Measurements from ENCODE around the gene RAB37. TPM values are rescaled to one million over a fixed set of nuclear protein-coding genes. Genes with fewer than 3 reads are reported as not detected.

The RAB37 gene
- total RNA-seq, result 0.14 TPM in 1 of 2 replicates, not detected in the other

- H3K4me3 ChIP-seq (ENCODE audit: low read depth, low read length), result peak within 1 kb of the TSS; percentile 35
- peak; percentile 46 for TF ChIP-seq CTCF (conservative IDR thresholded peaks at IDR 0.05; ENCODE audit: low read depth, low read length)
- DNase-seq (ENCODE audit: low read depth), result no peak
These were observed at the start of gene RAB37 for GRCh38 chr17:74736513-74737298. RAB37 (plus strand) TSS chr17:74737256; CDS start chr17:74737273, 17 bp downstream.

DNA sequence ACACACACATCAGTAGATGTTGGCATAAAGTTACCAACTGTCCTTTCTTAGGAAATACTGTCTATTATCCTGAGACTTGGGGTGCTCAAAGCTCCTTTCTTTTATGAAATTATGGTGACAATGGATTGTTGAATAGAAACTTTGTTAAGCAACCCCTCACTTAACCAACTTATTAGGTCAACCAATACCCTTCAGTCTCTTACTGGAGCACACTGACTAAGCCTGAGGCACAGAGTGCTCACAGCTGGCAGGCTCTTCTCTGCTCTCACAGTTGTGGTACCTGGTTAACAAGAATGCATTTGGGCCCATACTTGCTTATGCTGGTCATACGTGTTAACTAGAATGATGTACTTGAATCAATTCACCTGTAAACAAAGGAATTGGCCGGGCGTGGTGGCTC, 49.2 kb upstream of the RAB37 start:
- no peak for TF ChIP-seq CTCF (conservative IDR thresholded peaks at IDR 0.05; ENCODE audit: low read depth, low read length)
- H3K4me3 ChIP-seq (ENCODE audit: low read depth, low read length), result no peak overlapping the region
- no peak for DNase-seq (ENCODE audit: low read depth)

GRCh38 chr17:74690409-74690825, 46.6 kb upstream of the RAB37 start:
- H3K4me3 ChIP-seq (ENCODE audit: low read depth, low read length), result no peak overlapping the region
- no peak for TF ChIP-seq CTCF (conservative IDR thresholded peaks at IDR 0.05; ENCODE audit: low read depth, low read length)
- DNase-seq (ENCODE audit: low read depth), result no peak

DNA sequence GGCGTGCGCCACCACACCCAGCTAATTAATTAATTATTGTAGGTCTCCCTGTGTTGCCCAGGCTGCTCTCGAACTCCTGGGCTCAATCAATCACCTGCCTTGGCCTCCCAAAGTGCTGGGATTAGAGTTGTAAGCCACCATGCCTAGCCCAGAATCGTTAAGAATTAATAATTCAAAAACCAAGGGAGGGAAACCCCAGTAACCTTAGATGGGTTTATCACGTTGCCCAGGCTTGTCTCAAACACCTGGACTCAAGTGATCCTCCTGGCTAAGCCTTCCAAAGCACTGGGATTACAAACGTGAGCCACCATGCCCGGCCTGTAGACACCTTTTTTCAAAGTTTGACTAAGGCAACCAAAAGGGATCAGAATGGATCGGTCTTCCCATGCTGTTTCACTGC, 45.9 kb upstream of the RAB37 start:
- no peak overlapping the region for H3K4me3 ChIP-seq (ENCODE audit: low read depth, low read length)
- no peak for TF ChIP-seq CTCF (conservative IDR thresholded peaks at IDR 0.05; ENCODE audit: low read depth, low read length)
- DNase-seq (ENCODE audit: low read depth), result no peak

DNA sequence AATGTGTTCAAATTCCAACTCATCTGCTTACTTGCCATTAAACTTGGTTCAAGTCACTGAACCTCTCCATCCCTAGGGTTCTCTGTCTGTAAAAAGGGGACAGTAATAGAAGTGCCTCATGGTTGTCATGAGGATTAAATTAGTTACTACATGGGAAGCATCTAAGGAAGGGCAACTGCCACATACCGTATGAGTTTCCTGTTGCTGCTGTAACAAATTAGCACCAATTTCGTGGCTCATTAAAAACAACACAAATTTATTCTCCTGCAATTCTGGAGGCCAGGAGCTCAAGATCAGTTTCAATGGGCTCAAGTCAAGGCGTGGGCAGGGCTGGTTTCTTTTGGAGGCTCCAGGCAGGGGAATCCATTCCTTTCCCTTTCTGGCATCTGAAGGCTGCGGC, 43.0 kb upstream of the RAB37 start:
- no peak overlapping the region for H3K4me3 ChIP-seq (ENCODE audit: low read depth, low read length)
- no peak for TF ChIP-seq CTCF (conservative IDR thresholded peaks at IDR 0.05; ENCODE audit: low read depth, low read length)
- no peak for DNase-seq (ENCODE audit: low read depth)

DNA sequence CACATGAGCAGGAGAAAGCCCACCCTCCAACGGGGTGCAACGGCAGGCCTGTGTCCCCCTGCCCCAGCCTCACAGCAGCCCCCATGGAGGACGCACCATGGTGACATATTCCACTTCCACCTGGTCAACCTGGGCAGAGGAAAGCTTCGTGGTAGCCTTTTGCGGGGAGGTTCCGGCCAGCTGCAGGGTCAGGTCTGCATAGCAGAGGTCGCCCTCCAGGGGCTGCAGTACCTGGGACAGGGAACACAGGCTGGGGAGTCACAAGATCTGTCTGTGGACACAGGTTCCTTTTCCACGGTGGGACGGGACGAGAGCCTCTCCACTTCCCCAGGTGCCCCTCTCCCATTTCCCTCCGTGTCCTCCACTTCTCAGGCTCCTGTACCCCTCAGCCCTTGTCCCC, 41.4 kb upstream of the RAB37 start:
- TF ChIP-seq CTCF (conservative IDR thresholded peaks at IDR 0.05; ENCODE audit: low read depth, low read length), result no peak
- DNase-seq (ENCODE audit: low read depth), result no peak
- H3K4me3 ChIP-seq (ENCODE audit: low read depth, low read length), result no peak overlapping the region

GRCh38 chr17:74697515-74697914, 39.5 kb upstream of the RAB37 start:
- no peak for DNase-seq (ENCODE audit: low read depth)
- no peak overlapping the region for H3K4me3 ChIP-seq (ENCODE audit: low read depth, low read length)
- TF ChIP-seq CTCF (conservative IDR thresholded peaks at IDR 0.05; ENCODE audit: low read depth, low read length), result no peak
